GM23248 (cell line): Measurements from ENCODE around the gene NISCH.

Source experiments
- EZH2 ChIP-seq: fragments of 200-600 bp; sonication (generic); IDR thresholded peaks from 2 replicates; pipeline ENCODE4 v1.6.1; 2018; ENCODE audit warnings: antibody characterized with exemption, mild to moderate bottlenecking; ENCODE audit not compliant: insufficient read depth, poor library complexity, severe bottlenecking
- EZH2phosphoT487 ChIP-seq: fragments of 200-600 bp; sonication (generic); IDR thresholded peaks from 2 replicates; pipeline ENCODE4 v1.6.1; 2018; ENCODE audit warnings: antibody characterized with exemption, moderate library complexity, mild to moderate bottlenecking, low read depth; ENCODE audit not compliant: insufficient read depth

DNA sequence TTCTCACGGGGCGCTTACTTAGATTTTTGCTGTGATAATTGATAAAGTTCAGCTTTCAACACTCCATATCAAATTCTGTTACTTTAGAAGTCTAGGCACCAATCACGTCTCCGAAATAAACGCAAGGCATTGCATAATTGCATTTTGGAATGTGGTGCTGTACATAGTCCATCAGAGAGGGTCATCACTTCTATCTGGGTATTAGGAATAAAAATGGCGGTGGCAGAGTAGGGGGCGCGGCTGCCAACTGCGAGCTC is 80.6 kb downstream of the NISCH start:
- TF ChIP-seq EZH2, result no peak
- no peak for TF ChIP-seq EZH2phosphoT487
